HepG2 (cell line): ENCODE results near the gene PRADC1. TPM values are rescaled to one million over a fixed set of nuclear protein-coding genes. Genes with fewer than 3 reads are reported as not detected.

Experiments
- ATAC-seq: fragments of 200-7000 bp; cut with Tn5 transposase; 3 replicates; pipeline ENCODE4 v1.9.1; 2020; ENCODE audit warnings: mild to moderate bottlenecking, moderate library complexity
- BruUV-seq: library from RNA; stranded (reverse); fragments of 400-500 nt; replicated peaks from 2 replicates; lab custom pipeline; 2021; lab: Mats Ljungman, UMichigan
- CTCF ChIA-PET: fragments of 300-600 bp; formaldehyde crosslinking; extraction: SDS; loops from one replicate; lab custom pipeline; 2021; ENCODE audit warnings: low total read pairs, inconsistent platforms, low intra/inter-chr PET ratio; lab: Yijun Ruan, JAX
- POLR2A ChIA-PET: fragments of 350-600 bp; sonication (Branson Sonifier 250); formaldehyde crosslinking; loops from one replicate; lab custom pipeline; 2020; ENCODE audit warnings: antibody characterized with exemption, inconsistent platforms; lab: Yijun Ruan, JAX
- DNase-seq: peaks from one replicate; pipeline ENCODE4 v3.0.0-alpha.2; 2015; ENCODE audit warnings: low spot score
- FAIRE-seq: peaks from 3 replicates; lab custom pipeline; 2011; peaks lifted over from hg19 to GRCh38; lab: Jason Lieb, UNC
- H2AFZ ChIP-seq: one replicate; pipeline ENCODE4 v1.6.1; 2011; ENCODE audit warnings: low read length, inconsistent platforms
- H3K27ac ChIP-seq: fragments of 300-600 bp; 3 replicates; pipeline ENCODE4 v1.8.0; 2011; ENCODE audit warnings: mixed run types, mild to moderate bottlenecking, mixed read lengths, low read length, inconsistent platforms; ENCODE audit not compliant: insufficient read depth; ENCODE audit errors: extremely low read length
- H3K27me3 ChIP-seq, 2 experiments: fragments of 200-600 bp in 1 of 2; 2 replicates in 1 of 2; 3 replicates in 1 of 2; pipeline versions ENCODE4 v1.6.0 to v1.8.0; 2011; ENCODE audit warnings: low read length in 2 of 2, mild to moderate bottlenecking in 2 of 2, moderate library complexity in 2 of 2, inconsistent platforms in 1 of 2; ENCODE audit not compliant: insufficient read depth in 2 of 2, control insufficient read depth in 1 of 2
- H3K36me3 ChIP-seq, 2 experiments: fragments of 200-600 bp in 1 of 2; replicated peaks in 1 of 2; 2 replicates in 1 of 2; 3 replicates in 1 of 2; pipeline versions ENCODE4 v1.5.1 to v1.8.0; 2011; ENCODE audit warnings: low read length in 2 of 2, inconsistent platforms in 1 of 2; ENCODE audit not compliant: insufficient read depth in 2 of 2, control insufficient read depth in 1 of 2
- H3K4me1 ChIP-seq: 2 replicates; pipeline ENCODE4 v1.5.1; 2012; ENCODE audit warnings: low read length, inconsistent platforms; ENCODE audit not compliant: insufficient read depth
- H3K4me2 ChIP-seq: 2 replicates; pipeline ENCODE4 v1.6.0; 2011; ENCODE audit warnings: low read depth, low read length, inconsistent platforms
- H3K4me3 ChIP-seq, 3 experiments: fragments of 200-600 bp in 1 of 3; sonication (generic), shearing (Covaris generic) in 1 of 3; replicated peaks in 1 of 3; 2 replicates each; pipeline ENCODE4 v1.5.1; 2011 to 2016; ENCODE audit warnings: low read length in 3 of 3, inconsistent platforms in 2 of 3, low read depth in 2 of 3, mild to moderate bottlenecking in 2 of 3, control low read depth in 1 of 3, mixed read lengths in 1 of 3; ENCODE audit not compliant: insufficient read depth in 1 of 3
- H3K79me2 ChIP-seq: one replicate; pipeline ENCODE4 v1.6.1; 2011; ENCODE audit warnings: low read length, inconsistent platforms; ENCODE audit not compliant: insufficient read depth
- H3K9ac ChIP-seq: 2 replicates; pipeline ENCODE4 v1.6.0; 2011; ENCODE audit warnings: mild to moderate bottlenecking, low read depth, low read length, inconsistent platforms; ENCODE audit not compliant: insufficient read depth
- H3K9me3 ChIP-seq: 2 replicates; pipeline ENCODE4 v1.5.1; 2012; ENCODE audit warnings: mild to moderate bottlenecking, low read length
- H4K20me1 ChIP-seq: 2 replicates; pipeline ENCODE4 v1.6.0; 2011; ENCODE audit warnings: inconsistent platforms, mild to moderate bottlenecking, low read length, moderate library complexity; ENCODE audit not compliant: insufficient read depth
- ARNT2 ChIP-seq: sonication (generic); formaldehyde crosslinking; IDR thresholded peaks from 2 replicates; pipeline ENCODE4 v1.8.0; 2022; ENCODE audit warnings: mild to moderate bottlenecking, low read depth, missing genetic modification reagents, moderate library complexity
- POLR2AphosphoS5 ChIP-seq: IDR thresholded peaks from 2 replicates; pipeline ENCODE4 v1.6.1; 2012; ENCODE audit warnings: low read depth, low read length
- POLR2G ChIP-seq: fragments of 200-400 bp; formaldehyde crosslinking; IDR thresholded peaks from 2 replicates; pipeline ENCODE4 v1.6.1; 2018; ENCODE audit warnings: mild to moderate bottlenecking, low read depth, low read length, moderate library complexity
- SKI ChIP-seq: fragments of 450-650 bp; IDR thresholded peaks from one replicate; pipeline ENCODE4 v1.6.1; 2018; ENCODE audit warnings: mild to moderate bottlenecking; ENCODE audit not compliant: partially characterized antibody
- TARDBP ChIP-seq: sonication (generic); formaldehyde crosslinking; IDR thresholded peaks from 2 replicates; pipeline ENCODE4 v1.8.0; 2022; ENCODE audit warnings: mild to moderate bottlenecking, missing genetic modification reagents
- TMF1 ChIP-seq: sonication (generic); formaldehyde crosslinking; IDR thresholded peaks from 2 replicates; pipeline ENCODE4 v1.8.1; 2022; ENCODE audit warnings: low read depth, missing genetic modification reagents
- WGBS: methylation state at CpG from one replicate; pipeline ENCODE4 v1.1.6; 2017; ENCODE audit warnings: low lambda C conversion rate; 5-methylcytosine and 5-hydroxymethylcytosine counted together
- in situ Hi-C: cut with HindIII; loops from 2 replicates; pipeline ENCODE4 v1.10.0; 2017; ENCODE audit warnings: low pct_unique_long_range_greater_than_20kb; ENCODE audit not compliant: extremely low pct_ligation_motif_present
- intact Hi-C: fragments of 100-400 bp; cut with micrococcal nuclease; formaldehyde crosslinking; loops from one replicate; pipeline ENCODE4 v1.10.0; 2022; ENCODE audit not compliant: unreplicated experiment
- polyA plus RNA-seq, 8 experiments: library from polyadenylated mRNA; depleted of rRNA in 3 of 8; stranded (reverse) in 7 of 8; unstranded in 1 of 8; fragments of >200 nt; fragmentation: Illumina TruSeq in 4 of 8; extraction: Trizol in 4 of 8; gene quantifications; 2 replicates each; pipeline versions ENCODE4 v1.2.1 to v1.2.3, GENCODE V29; 2011 to 2016; ENCODE audit warnings: low read depth in 4 of 8, missing spikeins in 1 of 8, mixed read lengths in 1 of 8; ENCODE audit not compliant: insufficient read depth in 1 of 8
- total RNA-seq, 5 experiments: library from RNA; depleted of rRNA; stranded (reverse); fragments of >200 nt; fragmentation: Illumina TruSeq; extraction: Trizol; gene quantifications; 2 replicates each; pipeline ENCODE4 v1.2.3, GENCODE V29; 2016; ENCODE audit warnings: low read depth in 1 of 5
- TF ChIP-seq, protein P1 (sequence below): sonication (generic); formaldehyde crosslinking; IDR thresholded peaks from 2 replicates; pipeline ENCODE4 v1.4.0; 2020; ENCODE audit warnings: missing genetic modification reagents; ENCODE audit errors: not compliant biosample characterization
- TF ChIP-seq, protein P2 (sequence below): sonication (generic); formaldehyde crosslinking; IDR thresholded peaks from 2 replicates; pipeline ENCODE4 v1.9.0; 2022; ENCODE audit warnings: missing genetic modification reagents, mild to moderate bottlenecking, borderline replicate concordance

The PRADC1 gene
- total and polyA plus RNA-seq, 2 of the 13 experiments (the other 11 are each of a cell fraction or from before 2014, with no cell fraction given): 12.1 to 37.2 TPM

DNA sequence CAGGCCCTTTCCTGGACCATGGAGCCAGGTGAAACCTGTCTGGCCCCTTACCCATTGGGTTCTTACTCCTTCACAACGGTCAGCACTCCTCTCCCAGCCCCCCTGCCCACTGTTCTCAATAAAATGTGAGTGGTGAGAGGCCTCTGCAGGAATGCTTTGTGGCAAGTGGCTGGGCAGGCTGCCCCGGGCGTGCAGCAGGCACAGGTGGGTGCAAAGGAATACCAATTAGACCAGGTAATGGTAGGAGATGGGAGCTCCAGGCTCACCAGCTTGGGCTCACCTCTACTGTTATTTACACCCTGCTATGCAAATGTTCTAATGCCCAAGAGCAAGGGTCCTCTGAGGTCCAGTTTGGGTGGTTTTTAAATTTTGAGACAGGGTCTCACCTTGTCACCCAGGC is 6.0 kb downstream of the PRADC1 start:
- no peak overlapping the region for H3K4me3 ChIP-seq
- no peak overlapping the region for H3K9ac ChIP-seq
- ATAC-seq (no peak), DNase-seq (no peak), FAIRE-seq (no peak)
- POLR2A ChIA-PET: interaction anchor here (0.7 to 2.2 kb wide), 3 partner anchors 12 to 18 kb away, joined by 3 to 8 read pairs (median 3); no protein-coding TSS in a partner anchor
- TF ChIP-seq POLR2G: peak; percentile 26; the same call in 1 of the 2 replicates
- TF ChIP-seq, protein P1, sequence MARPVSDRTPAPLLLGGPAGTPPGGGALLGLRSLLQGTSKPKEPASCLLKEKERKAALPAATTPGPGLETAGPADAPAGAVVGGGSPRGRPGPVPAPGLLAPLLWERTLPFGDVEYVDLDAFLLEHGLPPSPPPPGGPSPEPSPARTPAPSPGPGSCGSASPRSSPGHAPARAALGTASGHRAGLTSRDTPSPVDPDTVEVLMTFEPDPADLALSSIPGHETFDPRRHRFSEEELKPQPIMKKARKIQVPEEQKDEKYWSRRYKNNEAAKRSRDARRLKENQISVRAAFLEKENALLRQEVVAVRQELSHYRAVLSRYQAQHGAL (CRISPR knock-in tag): no peak
- TF ChIP-seq, protein P2, sequence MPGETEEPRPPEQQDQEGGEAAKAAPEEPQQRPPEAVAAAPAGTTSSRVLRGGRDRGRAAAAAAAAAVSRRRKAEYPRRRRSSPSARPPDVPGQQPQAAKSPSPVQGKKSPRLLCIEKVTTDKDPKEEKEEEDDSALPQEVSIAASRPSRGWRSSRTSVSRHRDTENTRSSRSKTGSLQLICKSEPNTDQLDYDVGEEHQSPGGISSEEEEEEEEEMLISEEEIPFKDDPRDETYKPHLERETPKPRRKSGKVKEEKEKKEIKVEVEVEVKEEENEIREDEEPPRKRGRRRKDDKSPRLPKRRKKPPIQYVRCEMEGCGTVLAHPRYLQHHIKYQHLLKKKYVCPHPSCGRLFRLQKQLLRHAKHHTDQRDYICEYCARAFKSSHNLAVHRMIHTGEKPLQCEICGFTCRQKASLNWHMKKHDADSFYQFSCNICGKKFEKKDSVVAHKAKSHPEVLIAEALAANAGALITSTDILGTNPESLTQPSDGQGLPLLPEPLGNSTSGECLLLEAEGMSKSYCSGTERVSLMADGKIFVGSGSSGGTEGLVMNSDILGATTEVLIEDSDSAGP: 0 out of 2 replicates have a peak, but pooled peaks have one; percentile 14
- no peak for TF ChIP-seq SKI
- no peak for TF ChIP-seq ARNT2
- TF ChIP-seq POLR2AphosphoS5: peak; percentile 32; the same call in 1 of the 2 replicates
- TF ChIP-seq TMF1 (CRISPR knock-in tag): no peak
- no peak for TF ChIP-seq TARDBP (CRISPR knock-in tag)
- no peaks in the 10 kb centered on the region for H3K27me3 ChIP-seq
- no peak overlapping the region for H3K4me2 ChIP-seq
- BruUV-seq: no TSS peak
- intact Hi-C loops (no loop called here), in situ Hi-C loops (no loop called here)
- H3K4me1 ChIP-seq: peaks cover under 1% of the 10 kb centered on the region
- H2AFZ ChIP-seq: no peak overlapping the region
- H3K79me2 ChIP-seq: no peaks in the 10 kb centered on the region
- no peaks in the 10 kb centered on the region for H3K9me3 ChIP-seq
- H4K20me1 ChIP-seq: no peaks in the 10 kb centered on the region
- peaks cover 36 to 66% of the 10 kb centered on the region in 2 experiments for H3K36me3 ChIP-seq
- WGBS: 98% methylated on average over 3 of the region's 3 CpGs
- CTCF ChIA-PET: no interaction called here
- H3K27ac ChIP-seq: no peak overlapping the region
